ENCODE measurements around the gene TXN2.
A peak's percentile ranks its signal among the peaks of the same experiment; 100 is the strongest.

Gene TXN2

DNA sequence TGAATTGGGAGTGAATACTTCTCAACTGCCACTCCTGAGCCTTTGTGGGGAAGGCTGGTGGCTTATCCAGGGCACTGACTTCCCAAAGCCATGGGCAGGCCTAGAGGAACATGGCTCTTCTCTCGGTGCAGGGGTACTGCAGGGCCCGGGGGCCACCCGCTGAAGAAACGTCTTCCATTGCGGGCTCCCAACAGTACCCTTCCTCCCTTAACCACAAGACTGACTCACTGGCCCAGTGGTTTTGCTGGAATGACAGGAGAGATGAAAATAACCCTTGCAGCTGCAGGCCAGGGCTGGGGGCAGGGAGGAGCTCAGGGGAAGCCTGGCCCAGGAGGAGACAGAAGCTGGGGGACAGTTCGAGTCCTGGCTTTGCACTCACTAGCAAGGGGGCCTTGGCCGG is 13.5 kb downstream of the TXN2 start:
- Histone ChIP-seq H3K4me1 (ENCODE audit: control insufficient read depth in 1 of 2, insufficient read depth in 2 of 2, low read length in 2 of 2) (peaks cover 16 to 22% of the 10 kb centered on the region in 2 donors), H3K4me3 (ENCODE audit: low read depth in 1 of 2, low read length in 2 of 2) (no peak overlapping the region), H3K27me3 (ENCODE audit: control insufficient read depth in 1 of 2, insufficient read depth in 2 of 2, low read length in 2 of 2) (no peaks in the 10 kb centered on the region), H3K36me3 (ENCODE audit: control insufficient read depth in 1 of 2, insufficient read depth in 2 of 2, low read length in 2 of 2) (peaks cover 15 to 34% of the 10 kb centered on the region in 2 donors), H3K9me3 (ENCODE audit: control insufficient read depth in 1 of 2, low read length in 2 of 2) (no peaks in the 10 kb centered on the region), H3K27ac (ENCODE audit: low read depth, low read length) (peak overlapping the region; percentile 56), H3K9ac (ENCODE audit: low read depth in 1 of 2, low read length in 2 of 2) (no peak overlapping the region)

DNA sequence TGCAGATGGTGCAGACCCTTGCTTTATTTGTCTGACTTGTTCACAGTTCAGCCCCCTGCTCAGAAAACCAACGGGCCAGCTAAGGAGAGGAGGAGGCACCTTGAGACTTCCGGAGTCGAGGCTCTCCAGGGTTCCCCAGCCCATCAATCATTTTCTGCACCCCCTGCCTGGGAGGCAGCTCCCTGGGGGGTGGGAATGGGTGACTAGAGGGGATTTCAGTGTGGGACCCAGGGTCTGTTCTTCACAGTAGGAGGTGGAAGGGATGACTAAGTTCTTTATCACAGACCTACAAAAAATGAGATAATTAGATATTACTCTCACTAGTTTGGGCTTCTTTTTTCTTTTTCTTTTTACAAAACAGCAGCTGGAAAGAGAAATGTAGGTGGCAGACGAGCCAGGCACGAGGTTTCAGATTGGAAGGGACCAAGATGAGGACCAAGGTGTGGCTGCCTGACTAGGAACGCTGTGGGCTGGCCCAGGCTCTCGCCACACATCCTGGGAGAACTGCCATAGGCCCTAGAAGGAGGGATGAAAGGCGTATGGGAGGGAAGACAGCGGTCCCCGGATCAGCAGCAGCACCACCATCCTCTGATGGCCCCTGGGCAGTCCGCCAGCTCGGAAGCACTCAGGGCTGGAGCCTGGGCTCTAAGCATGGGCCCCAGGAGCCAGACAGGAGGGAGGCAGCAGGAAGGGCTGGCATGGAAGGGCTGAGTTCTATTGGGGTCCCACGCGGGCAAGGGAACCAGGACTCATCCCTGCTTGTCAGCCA is 14.2 kb downstream of the TXN2 start:
- peak overlapping the region; percentile 56 for H3K27ac ChIP-seq (ENCODE audit: low read depth, low read length)

DNA sequence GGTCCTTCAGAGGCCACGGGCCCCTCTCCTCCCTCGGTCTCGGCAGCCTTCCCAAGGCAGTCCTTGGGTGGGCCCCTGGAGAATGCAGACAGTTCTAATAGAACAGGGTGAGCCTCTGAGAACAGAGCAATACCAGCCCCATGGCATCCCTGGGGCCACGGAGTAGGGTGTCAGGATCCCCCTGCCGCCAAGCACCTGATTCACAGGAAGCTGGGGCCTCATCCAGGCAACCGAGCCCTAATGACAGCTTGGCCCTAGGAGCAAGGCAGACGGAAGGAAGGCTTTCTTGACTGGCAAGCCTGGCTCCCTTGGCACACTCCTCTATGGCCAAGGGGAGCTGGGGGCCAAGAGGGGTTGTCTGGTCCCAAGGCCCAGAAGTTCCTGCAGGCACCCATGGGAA is 15.2 kb downstream of the TXN2 start:
- H3K27me3 ChIP-seq (ENCODE audit: control insufficient read depth in 1 of 2, insufficient read depth in 2 of 2, low read length in 2 of 2): no peaks in the 10 kb centered on the region
- no peak overlapping the region for H3K27ac ChIP-seq (ENCODE audit: low read depth, low read length)
- no peak overlapping the region for H3K4me3 ChIP-seq (ENCODE audit: low read depth in 1 of 2, low read length in 2 of 2)
- H3K4me1 ChIP-seq (ENCODE audit: control insufficient read depth in 1 of 2, insufficient read depth in 2 of 2, low read length in 2 of 2): peaks cover 16 to 26% of the 10 kb centered on the region in 2 donors
- H3K9ac ChIP-seq (ENCODE audit: low read depth in 1 of 2, low read length in 2 of 2): peak overlapping the region in 1 of 2 donors; percentile 15
- no peaks in the 10 kb centered on the region for H3K9me3 ChIP-seq (ENCODE audit: control insufficient read depth in 1 of 2, low read length in 2 of 2)
- H3K36me3 ChIP-seq (ENCODE audit: control insufficient read depth in 1 of 2, insufficient read depth in 2 of 2, low read length in 2 of 2): peaks cover 7 to 23% of the 10 kb centered on the region in 2 donors

More for the DNA sequence above, 14.2 kb downstream of the TXN2 start:
- Histone ChIP-seq H3K27me3 (ENCODE audit: control insufficient read depth in 1 of 2, insufficient read depth in 2 of 2, low read length in 2 of 2) (no peaks in the 10 kb centered on the region), H3K4me3 (ENCODE audit: low read depth in 1 of 2, low read length in 2 of 2) (no peak overlapping the region), H3K36me3 (ENCODE audit: control insufficient read depth in 1 of 2, insufficient read depth in 2 of 2, low read length in 2 of 2) (peaks cover 9 to 28% of the 10 kb centered on the region in 2 donors), H3K9me3 (ENCODE audit: control insufficient read depth in 1 of 2, low read length in 2 of 2) (no peaks in the 10 kb centered on the region), H3K9ac (ENCODE audit: low read depth in 1 of 2, low read length in 2 of 2) (no peak overlapping the region), H3K4me1 (ENCODE audit: control insufficient read depth in 1 of 2, insufficient read depth in 2 of 2, low read length in 2 of 2) (peaks cover 16 to 22% of the 10 kb centered on the region in 2 donors)

GRCh38 chr22:36465232-36466021 is 16.0 kb downstream of the TXN2 start:
- no peaks in the 10 kb centered on the region for H3K27me3 ChIP-seq (ENCODE audit: control insufficient read depth in 1 of 2, insufficient read depth in 2 of 2, low read length in 2 of 2)
- H3K4me1 ChIP-seq (ENCODE audit: control insufficient read depth in 1 of 2, insufficient read depth in 2 of 2, low read length in 2 of 2): peaks cover 16 to 26% of the 10 kb centered on the region in 2 donors
- no peaks in the 10 kb centered on the region for H3K9me3 ChIP-seq (ENCODE audit: control insufficient read depth in 1 of 2, low read length in 2 of 2)
- H3K27ac ChIP-seq (ENCODE audit: low read depth, low read length): peak overlapping the region; percentile 64
- no peak overlapping the region for H3K4me3 ChIP-seq (ENCODE audit: low read depth in 1 of 2, low read length in 2 of 2)
- H3K9ac ChIP-seq (ENCODE audit: low read depth in 1 of 2, low read length in 2 of 2): peak overlapping the region; percentile 15 to 36
- peaks cover 7 to 16% of the 10 kb centered on the region in 2 donors for H3K36me3 ChIP-seq (ENCODE audit: control insufficient read depth in 1 of 2, insufficient read depth in 2 of 2, low read length in 2 of 2)

GRCh38 chr22:36464715-36465231 is 16.7 kb downstream of the TXN2 start:
- Histone ChIP-seq H3K36me3 (ENCODE audit: control insufficient read depth in 1 of 2, insufficient read depth in 2 of 2, low read length in 2 of 2) (peaks cover 7 to 16% of the 10 kb centered on the region in 2 donors), H3K4me1 (ENCODE audit: control insufficient read depth in 1 of 2, insufficient read depth in 2 of 2, low read length in 2 of 2) (peaks cover 13 to 22% of the 10 kb centered on the region in 2 donors), H3K4me3 (ENCODE audit: low read depth in 1 of 2, low read length in 2 of 2) (no peak overlapping the region), H3K27ac (ENCODE audit: low read depth, low read length) (peak overlapping the region; percentile 64), H3K9me3 (ENCODE audit: control insufficient read depth in 1 of 2, low read length in 2 of 2) (no peaks in the 10 kb centered on the region), H3K27me3 (ENCODE audit: control insufficient read depth in 1 of 2, insufficient read depth in 2 of 2, low read length in 2 of 2) (no peaks in the 10 kb centered on the region), H3K9ac (ENCODE audit: low read depth in 1 of 2, low read length in 2 of 2) (peak overlapping the region in 1 of 2 donors; percentile 36)

GRCh38 chr22:36463783-36464184 is 17.7 kb downstream of the TXN2 start:
- no peak overlapping the region for H3K9ac ChIP-seq (ENCODE audit: low read depth in 1 of 2, low read length in 2 of 2)
- H3K27me3 ChIP-seq (ENCODE audit: control insufficient read depth in 1 of 2, insufficient read depth in 2 of 2, low read length in 2 of 2): no peaks in the 10 kb centered on the region
- no peaks in the 10 kb centered on the region for H3K9me3 ChIP-seq (ENCODE audit: control insufficient read depth in 1 of 2, low read length in 2 of 2)
- H3K4me3 ChIP-seq (ENCODE audit: low read depth in 1 of 2, low read length in 2 of 2): no peak overlapping the region
- peaks cover 13 to 22% of the 10 kb centered on the region in 2 donors for H3K4me1 ChIP-seq (ENCODE audit: control insufficient read depth in 1 of 2, insufficient read depth in 2 of 2, low read length in 2 of 2)
- H3K27ac ChIP-seq (ENCODE audit: low read depth, low read length): no peak overlapping the region
- peaks cover 3 to 13% of the 10 kb centered on the region in 2 donors for H3K36me3 ChIP-seq (ENCODE audit: control insufficient read depth in 1 of 2, insufficient read depth in 2 of 2, low read length in 2 of 2)

- Histone ChIP-seq H3K4me3 (ENCODE audit: low read depth in 1 of 2, low read length in 2 of 2) (no peak overlapping the region), H3K27me3 (ENCODE audit: control insufficient read depth in 1 of 2, insufficient read depth in 2 of 2, low read length in 2 of 2) (no peaks in the 10 kb centered on the region), H3K4me1 (ENCODE audit: control insufficient read depth in 1 of 2, insufficient read depth in 2 of 2, low read length in 2 of 2) (peaks cover 13 to 17% of the 10 kb centered on the region in 2 donors), H3K36me3 (ENCODE audit: control insufficient read depth in 1 of 2, insufficient read depth in 2 of 2, low read length in 2 of 2) (peaks cover 0 to 4% of the 10 kb centered on the region in 2 donors), H3K9me3 (ENCODE audit: control insufficient read depth in 1 of 2, low read length in 2 of 2) (no peaks in the 10 kb centered on the region), H3K9ac (ENCODE audit: low read depth in 1 of 2, low read length in 2 of 2) (no peak overlapping the region), H3K27ac (ENCODE audit: low read depth, low read length) (peak overlapping the region; percentile 53)
Measured at GRCh38 chr22:36461665-36462649, 19.5 kb downstream of the TXN2 start.

- H3K27me3 ChIP-seq (ENCODE audit: control insufficient read depth in 1 of 2, insufficient read depth in 2 of 2, low read length in 2 of 2): no peaks in the 10 kb centered on the region
- H3K27ac ChIP-seq (ENCODE audit: low read depth, low read length): no peak overlapping the region
- H3K4me1 ChIP-seq (ENCODE audit: control insufficient read depth in 1 of 2, insufficient read depth in 2 of 2, low read length in 2 of 2): peaks cover 12 to 16% of the 10 kb centered on the region in 2 donors
- no peaks in the 10 kb centered on the region for H3K9me3 ChIP-seq (ENCODE audit: control insufficient read depth in 1 of 2, low read length in 2 of 2)
- H3K4me3 ChIP-seq (ENCODE audit: low read depth in 1 of 2, low read length in 2 of 2): no peak overlapping the region
- no peak overlapping the region for H3K9ac ChIP-seq (ENCODE audit: low read depth in 1 of 2, low read length in 2 of 2)
- H3K36me3 ChIP-seq (ENCODE audit: control insufficient read depth in 1 of 2, insufficient read depth in 2 of 2, low read length in 2 of 2): no peaks in the 10 kb centered on the region
Measured at GRCh38 chr22:36460202-36460601, 21.2 kb downstream of the TXN2 start.

DNA sequence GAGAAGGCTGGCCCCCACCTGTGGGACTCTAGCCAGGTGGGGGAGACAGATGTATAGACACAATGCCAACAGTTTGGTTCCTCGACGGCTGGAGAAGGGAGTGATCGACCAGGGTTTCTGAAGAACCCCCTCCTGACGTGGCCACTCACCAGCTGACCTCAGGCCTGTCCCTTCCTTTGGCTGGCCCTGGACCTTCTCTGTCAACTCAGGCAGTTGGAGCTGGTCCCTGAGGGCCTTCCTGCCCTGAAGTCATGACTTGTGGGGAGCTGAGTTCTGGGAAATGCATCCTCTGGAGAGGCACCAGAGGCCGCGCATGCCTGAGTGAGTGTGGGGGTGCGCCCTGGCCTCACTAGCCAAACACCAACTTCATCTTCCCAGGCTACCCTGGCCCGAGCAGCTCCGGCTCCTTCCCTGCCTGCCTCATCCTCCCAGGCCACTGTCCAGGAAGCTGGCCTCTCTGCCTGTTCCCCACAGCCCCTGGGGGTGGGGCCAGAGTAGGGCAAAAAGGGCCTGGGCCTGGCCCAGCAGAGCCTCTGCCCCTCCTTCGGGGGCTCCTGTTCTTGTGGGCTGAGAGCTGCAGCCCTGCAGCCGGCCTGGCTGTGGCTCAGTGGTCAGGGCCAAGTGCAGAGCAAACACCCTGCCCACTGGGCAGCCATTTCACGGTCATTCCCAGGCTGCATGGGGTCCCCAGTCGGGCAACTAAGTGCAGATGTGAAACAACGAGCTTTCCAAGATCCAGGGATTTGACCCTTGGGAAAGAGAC is 23.6 kb downstream of the TXN2 start:
- no peaks in the 10 kb centered on the region for H3K9me3 ChIP-seq (ENCODE audit: control insufficient read depth in 1 of 2, low read length in 2 of 2)
- peaks cover 12 to 24% of the 10 kb centered on the region in 2 donors for H3K4me1 ChIP-seq (ENCODE audit: control insufficient read depth in 1 of 2, insufficient read depth in 2 of 2, low read length in 2 of 2)
- peak overlapping the region; percentile 34 for H3K27ac ChIP-seq (ENCODE audit: low read depth, low read length)
- H3K4me3 ChIP-seq (ENCODE audit: low read depth in 1 of 2, low read length in 2 of 2): no peak overlapping the region
- H3K36me3 ChIP-seq (ENCODE audit: control insufficient read depth in 1 of 2, insufficient read depth in 2 of 2, low read length in 2 of 2): no peaks in the 10 kb centered on the region
- no peaks in the 10 kb centered on the region for H3K27me3 ChIP-seq (ENCODE audit: control insufficient read depth in 1 of 2, insufficient read depth in 2 of 2, low read length in 2 of 2)
- H3K9ac ChIP-seq (ENCODE audit: low read depth in 1 of 2, low read length in 2 of 2): no peak overlapping the region
